Measurements from ENCODE around the gene TNPO1. TPM values are rescaled to one million over a fixed set of nuclear protein-coding genes. Genes with fewer than 3 reads are reported as not detected.

TNPO1 gene
- total RNA-seq, 1 donor from 2014 or later = 316 TPM

- Histone ChIP-seq H3K9me3 (ENCODE audit: low read depth) (no peaks in the 10 kb centered on the region), H3K4me3 (no peak overlapping the region), H3K27me3 (no peaks in the 10 kb centered on the region), H3K4me1 (peaks cover 13% of the 10 kb centered on the region), H3K9ac (no peak overlapping the region), H3K27ac (no peak overlapping the region), H4K20me1 (ENCODE audit: low read depth) (peaks cover 82% of the 10 kb centered on the region), H3K79me2 (ENCODE audit: low read depth) (peaks cover 99% of the 10 kb centered on the region), H3F3A (ENCODE audit: low read depth) (peaks cover 6% of the 10 kb centered on the region), H3K36me3 (no peaks in the 10 kb centered on the region), H3K4me2 (no peak overlapping the region), H2AFZ (replicated peaks) (no peak overlapping the region)
- Mint-ChIP-seq H3K9me3 (peaks cover 2% of the 10 kb centered on the region), H3K4me1 (peaks cover 16% of the 10 kb centered on the region), H3K36me3 (peaks cover 12% of the 10 kb centered on the region), H3K27ac (no peak overlapping the region), H3K4me3 (no peak overlapping the region), H3K27me3 (ENCODE audit: insufficient read depth, low read depth) (no peaks in the 10 kb centered on the region)
- TF ChIP-seq EZH2phosphoT487 (IDR thresholded peaks at IDR 0.05) = no peak
- peak; percentile 8 for TF ChIP-seq CTCF (IDR thresholded peaks at IDR 0.05)
- DNase-seq (ENCODE audit: low spot score) = no peak
Observed at GRCh38 chr5:72842816-72843215, 26.4 kb downstream of the TNPO1 start.

- peaks cover 97% of the 10 kb centered on the region for H3K79me2 ChIP-seq (ENCODE audit: low read depth)
Observed at GRCh38 chr5:72844218-72844603, 27.8 kb downstream of the TNPO1 start.

GRCh38 chr5:72845889-72846288 lies 29.4 kb downstream of the TNPO1 start:
- H3K4me3 ChIP-seq = no peak overlapping the region
- peaks cover 2% of the 10 kb centered on the region for H3K36me3 ChIP-seq
- no peak overlapping the region for H2AFZ ChIP-seq (replicated peaks)
- peaks cover 80% of the 10 kb centered on the region for H4K20me1 ChIP-seq (ENCODE audit: low read depth)
- peaks cover 9% of the 10 kb centered on the region for H3F3A ChIP-seq (ENCODE audit: low read depth)
- H3K79me2 ChIP-seq (ENCODE audit: low read depth) = peaks cover 97% of the 10 kb centered on the region
- DNase-seq (ENCODE audit: low spot score) = no peak
- no peak overlapping the region for H3K4me3 Mint-ChIP-seq
- H3K27me3 Mint-ChIP-seq (ENCODE audit: insufficient read depth, low read depth) = peaks cover 2% of the 10 kb centered on the region
- H3K27me3 ChIP-seq = no peaks in the 10 kb centered on the region
- peaks cover 4% of the 10 kb centered on the region for H3K36me3 Mint-ChIP-seq
- H3K4me1 ChIP-seq = peaks cover 29% of the 10 kb centered on the region
- no peak overlapping the region for H3K9ac ChIP-seq
- no peak for TF ChIP-seq EZH2phosphoT487 (IDR thresholded peaks at IDR 0.05)
- no peak for TF ChIP-seq EZH2 (IDR thresholded peaks at IDR 0.05)
- TF ChIP-seq CTCF (IDR thresholded peaks at IDR 0.05) = no peak
- H3K4me1 Mint-ChIP-seq = peaks cover 36% of the 10 kb centered on the region
- H3K27ac Mint-ChIP-seq = no peak overlapping the region
- H3K27ac ChIP-seq = no peak overlapping the region
- no peaks in the 10 kb centered on the region for H3K9me3 ChIP-seq (ENCODE audit: low read depth)
- no peaks in the 10 kb centered on the region for H3K9me3 Mint-ChIP-seq
- H3K4me2 ChIP-seq = no peak overlapping the region

More at GRCh38 chr5:72844218-72844603, 27.8 kb downstream of the TNPO1 start:
- H3K4me3 Mint-ChIP-seq = no peak overlapping the region
- H3K4me1 Mint-ChIP-seq = peaks cover 21% of the 10 kb centered on the region
- H3K9me3 Mint-ChIP-seq = peaks cover 2% of the 10 kb centered on the region
- Histone ChIP-seq H3K4me2 (no peak overlapping the region), H4K20me1 (ENCODE audit: low read depth) (peaks cover 75% of the 10 kb centered on the region), H3K9ac (no peak overlapping the region), H3K36me3 (no peaks in the 10 kb centered on the region), H3K27ac (no peak overlapping the region), H3K9me3 (ENCODE audit: low read depth) (no peaks in the 10 kb centered on the region), H3K4me1 (peaks cover 13% of the 10 kb centered on the region), H3K27me3 (no peaks in the 10 kb centered on the region), H2AFZ (replicated peaks) (no peak overlapping the region), H3K4me3 (no peak overlapping the region), H3F3A (ENCODE audit: low read depth) (peaks cover 9% of the 10 kb centered on the region)
- TF ChIP-seq CTCF (IDR thresholded peaks at IDR 0.05) (no peak), EZH2 (IDR thresholded peaks at IDR 0.05) (no peak), EZH2phosphoT487 (IDR thresholded peaks at IDR 0.05) (no peak)
- H3K36me3 Mint-ChIP-seq = peaks cover 12% of the 10 kb centered on the region
- H3K27me3 Mint-ChIP-seq (ENCODE audit: insufficient read depth, low read depth) = peaks cover 2% of the 10 kb centered on the region
- no peak for DNase-seq (ENCODE audit: low spot score)
- H3K27ac Mint-ChIP-seq = no peak overlapping the region
